H1 (cell line): Measurements from ENCODE around the gene ENO3. TPM values are rescaled to one million over a fixed set of nuclear protein-coding genes. Genes with fewer than 3 reads are reported as not detected.

Source experiments
- CTCF ChIA-PET: fragments of 300-600 bp; sonication (Branson Sonifier 250); formaldehyde crosslinking; loops from one replicate; lab custom pipeline; 2021; ENCODE audit not compliant: partially characterized antibody; lab: Charles Lee
- POLR2A ChIA-PET: fragments of 300-600 bp; sonication (Branson Sonifier 250); formaldehyde crosslinking; loops from one replicate; lab custom pipeline; 2021; ENCODE audit warnings: inconsistent platforms; ENCODE audit not compliant: partially characterized antibody; lab: Charles Lee
- DNase-seq, 2 experiments: peaks; one replicate each; pipeline versions ENCODE4 v3.0.0 to v3.0.0-alpha.2; 2010 to 2022; ENCODE audit warnings: low spot score in 2 of 2, low read depth in 1 of 2, mixed read lengths in 1 of 2
- FAIRE-seq: peaks from 2 replicates; lab custom pipeline; 2011; peaks lifted over from hg19 to GRCh38; lab: Jason Lieb, UNC
- H2AFZ ChIP-seq: 2 replicates; pipeline ENCODE4 v1.8.1; 2012; ENCODE audit warnings: low read length, inconsistent platforms
- H2AK5ac ChIP-seq: 2 replicates; pipeline ENCODE4 v1.6.1; 2013; ENCODE audit warnings: low read depth, low read length
- H2BK120ac ChIP-seq: replicated peaks from 2 replicates; pipeline ENCODE3; 2013; ENCODE audit warnings: low read depth, low read length, inconsistent platforms
- H2BK12ac ChIP-seq: 2 replicates; pipeline ENCODE4 v1.6.1; 2013; ENCODE audit warnings: low read depth, low read length
- H2BK15ac ChIP-seq: 2 replicates; pipeline ENCODE4 v1.6.1; 2013; ENCODE audit warnings: low read length
- H2BK20ac ChIP-seq: 2 replicates; pipeline ENCODE4 v1.6.1; 2013; ENCODE audit warnings: low read length
- H2BK5ac ChIP-seq: 2 replicates; pipeline ENCODE4 v1.6.1; 2013; ENCODE audit warnings: low read depth, low read length
- H3K14ac ChIP-seq: 2 replicates; pipeline ENCODE4 v1.6.1; 2013; ENCODE audit warnings: inconsistent platforms; ENCODE audit not compliant: insufficient read length
- H3K18ac ChIP-seq: 2 replicates; pipeline ENCODE4 v1.6.1; 2013; ENCODE audit warnings: low read length; ENCODE audit errors: extremely low read depth
- H3K23ac ChIP-seq: 2 replicates; pipeline ENCODE4 v1.6.1; 2013; ENCODE audit warnings: inconsistent platforms; ENCODE audit not compliant: insufficient read length
- H3K23me2 ChIP-seq: 2 replicates; pipeline ENCODE4 v1.6.1; 2013; ENCODE audit warnings: low read depth, low read length
- H3K27ac ChIP-seq: 2 replicates; pipeline ENCODE4 v1.6.1; 2011; ENCODE audit warnings: low read depth, low read length, inconsistent platforms
- H3K27me3 ChIP-seq, 4 experiments: replicated peaks in 1 of 4; 1 replicate in 1 of 4; 2 replicates in 3 of 4; pipeline versions ENCODE4 v1.6.1 to v1.8.1; 2011 to 2013; ENCODE audit warnings: low read length in 3 of 4, mild to moderate bottlenecking in 3 of 4, inconsistent platforms in 2 of 4, mixed read lengths in 2 of 4, moderate library complexity in 1 of 4; ENCODE audit not compliant: control insufficient read depth in 3 of 4, insufficient read depth in 3 of 4; ENCODE audit errors: extremely low read depth in 1 of 4
- H3K36me3 ChIP-seq, 4 experiments: 2 replicates each; pipeline versions ENCODE4 v1.6.1 to v1.8.1; 2011 to 2013; ENCODE audit warnings: mild to moderate bottlenecking in 4 of 4, low read length in 3 of 4, moderate library complexity in 2 of 4, control low read depth in 1 of 4, inconsistent platforms in 1 of 4; ENCODE audit not compliant: insufficient read depth in 4 of 4, control insufficient read depth in 2 of 4
- H3K4ac ChIP-seq: replicated peaks from 2 replicates; pipeline ENCODE3; 2013; ENCODE audit warnings: low read length, low read depth, mixed read lengths, inconsistent platforms; ENCODE audit not compliant: insufficient read length
- H3K4me1 ChIP-seq, 4 experiments: replicated peaks in 1 of 4; 1 replicate in 1 of 4; 2 replicates in 3 of 4; pipeline versions ENCODE4 v1.6.1 to v1.8.1; 2011 to 2013; ENCODE audit warnings: low read length in 3 of 4, inconsistent platforms in 2 of 4, mixed read lengths in 1 of 4; ENCODE audit not compliant: insufficient read depth in 4 of 4, control insufficient read depth in 3 of 4
- H3K4me2 ChIP-seq, 2 experiments: 2 replicates each; pipeline versions ENCODE4 v1.6.1 to v1.8.1; 2011 to 2013; ENCODE audit warnings: low read depth in 2 of 2, low read length in 2 of 2, control low read depth in 1 of 2, inconsistent platforms in 1 of 2, mild to moderate bottlenecking in 1 of 2; ENCODE audit not compliant: insufficient read depth in 1 of 2
- H3K4me3 ChIP-seq, 4 experiments: fragments of 200-600, 300-600 bp in 1 of 4; sonication (generic), shearing (Covaris generic), sonication (Bioruptor Twin) in 1 of 4; 2 replicates each; pipeline versions ENCODE4 v1.5.1 to v1.8.1; 2011 to 2016; ENCODE audit warnings: low read length in 4 of 4, low read depth in 3 of 4, control low read depth in 2 of 4, inconsistent platforms in 2 of 4, mild to moderate bottlenecking in 2 of 4, mixed read lengths in 1 of 4, moderate library complexity in 1 of 4; ENCODE audit not compliant: insufficient read depth in 2 of 4; ENCODE audit errors: extremely low read depth in 1 of 4
- H3K56ac ChIP-seq: replicated peaks from 2 replicates; pipeline ENCODE3; 2013; ENCODE audit warnings: low read depth, mild to moderate bottlenecking, mixed read lengths, low read length, inconsistent platforms; ENCODE audit not compliant: insufficient read length
- H3K79me1 ChIP-seq: 2 replicates; pipeline ENCODE4 v1.6.1; 2013; ENCODE audit warnings: low read depth, low read length, control low read depth
- H3K79me2 ChIP-seq, 2 experiments: 2 replicates each; pipeline versions ENCODE4 v1.6.1 to v1.8.1; 2012 to 2013; ENCODE audit warnings: low read length in 2 of 2, mild to moderate bottlenecking in 2 of 2, inconsistent platforms in 1 of 2; ENCODE audit not compliant: insufficient read depth in 2 of 2, control insufficient read depth in 1 of 2
- H3K9ac ChIP-seq, 4 experiments: replicated peaks in 1 of 4; 1 replicate in 1 of 4; 2 replicates in 3 of 4; pipeline versions ENCODE4 v1.6.1 to v1.8.1; 2011 to 2013; ENCODE audit warnings: low read depth in 3 of 4, low read length in 3 of 4, control low read depth in 2 of 4, mild to moderate bottlenecking in 2 of 4, moderate library complexity in 2 of 4, inconsistent platforms in 1 of 4; ENCODE audit errors: extremely low read depth in 1 of 4
- H3K9me3 ChIP-seq, 2 experiments: 2 replicates each; pipeline versions ENCODE4 v1.6.1 to v1.8.1; 2012 to 2013; ENCODE audit warnings: mild to moderate bottlenecking in 2 of 2, moderate library complexity in 2 of 2, control low read depth in 1 of 2, inconsistent platforms in 1 of 2, low read depth in 1 of 2, low read length in 1 of 2, mixed read lengths in 1 of 2; ENCODE audit not compliant: insufficient read depth in 2 of 2
- H4K20me1 ChIP-seq, 2 experiments: replicated peaks in 1 of 2; 2 replicates each; pipeline versions ENCODE3 to v1.8.1; 2011 to 2013; ENCODE audit warnings: inconsistent platforms in 2 of 2, low read length in 2 of 2, mild to moderate bottlenecking in 1 of 2; ENCODE audit not compliant: insufficient read depth in 2 of 2, control insufficient read depth in 1 of 2
- H4K5ac ChIP-seq: 2 replicates; pipeline ENCODE4 v1.6.1; 2013; ENCODE audit warnings: low read length, low read depth, mixed read lengths, inconsistent platforms; ENCODE audit not compliant: insufficient read length
- H4K8ac ChIP-seq: 2 replicates; pipeline ENCODE4 v1.8.0; 2013; ENCODE audit warnings: mild to moderate bottlenecking, moderate library complexity, low read length, inconsistent platforms; ENCODE audit not compliant: insufficient read depth; ENCODE audit errors: extremely low read depth
- H4K91ac ChIP-seq: replicated peaks from 2 replicates; pipeline ENCODE3; 2013; ENCODE audit warnings: low read length, mixed read lengths, inconsistent platforms; ENCODE audit not compliant: insufficient read length
- ATF3 ChIP-seq: IDR thresholded peaks from 2 replicates; pipeline ENCODE4 v1.6.1; 2011; ENCODE audit warnings: low read depth, mild to moderate bottlenecking, low read length; ENCODE audit not compliant: insufficient read depth
- E2F6 ChIP-seq: IDR thresholded peaks from 2 replicates; pipeline ENCODE4 v1.6.1; 2012; ENCODE audit warnings: inconsistent platforms
- GTF2F1 ChIP-seq: IDR thresholded peaks from 2 replicates; pipeline ENCODE4 v1.6.1; 2012; ENCODE audit warnings: low read depth, low read length, improper control_type of control experiment, borderline replicate concordance
- HDAC2 ChIP-seq, 2 experiments: fragments of 300-600 bp in 1 of 2; sonication (generic) in 1 of 2; IDR thresholded peaks; 2 replicates each; pipeline ENCODE4 v1.6.1; 2011 to 2012; ENCODE audit warnings: low read depth in 2 of 2, low read length in 2 of 2, mild to moderate bottlenecking in 2 of 2, moderate library complexity in 2 of 2, borderline replicate concordance in 1 of 2, inconsistent platforms in 1 of 2
- RNF2 ChIP-seq: fragments of 200-900, 300-1000 bp; sonication (generic); IDR thresholded peaks from 2 replicates; pipeline ENCODE4 v1.7.1; 2016; ENCODE audit warnings: borderline replicate concordance, low read depth, mild to moderate bottlenecking, antibody characterized with exemption, low read length; ENCODE audit not compliant: poor library complexity, severe bottlenecking; ENCODE audit errors: missing control alignments
- RXRA ChIP-seq: IDR thresholded peaks from 2 replicates; pipeline ENCODE4 v1.6.1; 2011; ENCODE audit warnings: low read depth, mild to moderate bottlenecking, low read length, moderate library complexity; ENCODE audit not compliant: insufficient read depth
- SRF ChIP-seq: IDR thresholded peaks from 2 replicates; pipeline ENCODE4 v1.6.1; 2011; ENCODE audit warnings: mild to moderate bottlenecking, low read depth, low read length, moderate library complexity
- TCF12 ChIP-seq: IDR thresholded peaks from 2 replicates; pipeline ENCODE4 v1.6.1; 2011; ENCODE audit warnings: low read depth, mild to moderate bottlenecking, low read length
- TEAD4 ChIP-seq: IDR thresholded peaks from 2 replicates; pipeline ENCODE4 v1.6.1; 2012; ENCODE audit warnings: low read depth, low read length, inconsistent platforms, mixed read lengths
- WGBS, 2 experiments: shearing (Covaris generic) in 1 of 2; methylation state at CpG; one replicate each; pipeline versions ENCODE4 v1.1.6 to v1.1.7; 2013 to 2015; ENCODE audit warnings: low lambda C conversion rate in 2 of 2, mixed read lengths in 2 of 2, inconsistent platforms in 1 of 2, low coverage in 1 of 2, missing lambda C conversion rate in 1 of 2; ENCODE audit not compliant: insufficient replicate concordance in 2 of 2, insufficient coverage in 1 of 2, insufficient read length in 1 of 2; ENCODE audit errors: extremely low coverage in 1 of 2, missing lambda C conversion rate in 1 of 2; 5-methylcytosine and 5-hydroxymethylcytosine counted together
- polyA plus RNA-seq, 7 experiments: library from polyadenylated mRNA; depleted of rRNA in 3 of 7; stranded (reverse) in 5 of 7; unstranded in 2 of 7; fragments of >200 nt in 5 of 7; fragments of 200-250 nt in 2 of 7; gene quantifications; 1 replicate in 5 of 7; 2 replicates in 1 of 7; 4 replicates in 1 of 7; pipeline versions ENCODE4 v1.2.1 to v1.2.3, GENCODE V29; 2011 to 2013; ENCODE audit warnings: missing spikeins in 2 of 7, mixed read lengths in 2 of 7
- total RNA-seq: library from RNA; stranded (reverse); fragmentation: NEBNext Ultra II Directional; extraction: Animal tissue kit (Norgen Biotek cat#: 25700); gene quantifications from 2 replicates; pipeline ENCODE4 v1.2.1, GENCODE V29; 2021

The ENO3 gene
- total and polyA plus RNA-seq, 2 of the 8 experiments (the other 6 are each of a cell fraction or from before 2014, with no cell fraction given), result 25.0 to 25.7 TPM

GRCh38 chr17:4986403-4986802 lies 35.5 kb downstream of the ENO3 start:
- DNase-seq (no peak), FAIRE-seq (no peak)
- no peak overlapping the region for H3K23ac ChIP-seq
- H4K8ac ChIP-seq, result no peak overlapping the region; the same call in 1 of the 2 replicates
- peak overlapping the region; percentile 59 to 85 (median 66); a peak in 7 of 8 replicates for H3K4me3 ChIP-seq
- no peak overlapping the region for H2BK20ac ChIP-seq
- H4K5ac ChIP-seq, result no peak overlapping the region
- peaks cover 0 to 11% (median 9%) of the 10 kb centered on the region in 4 experiments; a peak in 6 of 7 replicates for H3K27me3 ChIP-seq
- H3K79me1 ChIP-seq, result no peaks in the 10 kb centered on the region
- peaks cover 6% of the 10 kb centered on the region; the same call in 1 of the 2 replicates for H3K23me2 ChIP-seq
- H4K20me1 ChIP-seq, result no peaks in the 10 kb centered on the region
- no peak overlapping the region for H3K18ac ChIP-seq
- H3K4me2 ChIP-seq, result peak overlapping the region; percentile 82 to 96
- POLR2A ChIA-PET, result interaction anchor here (0.9 to 10.7 kb wide), 10 partner anchors 12 to 86 kb away, joined by 3 to 128 read pairs (median 3); partner anchors contain the start of genes ENO3, INCA1, KIF1C and PFN1
- H2BK12ac ChIP-seq, result no peak overlapping the region
- no peak overlapping the region for H3K9ac ChIP-seq
- peaks cover 0 to 7% (median 4%) of the 10 kb centered on the region in 4 experiments; a peak in 5 of 7 replicates for H3K4me1 ChIP-seq
- no peak overlapping the region for H2BK15ac ChIP-seq
- H3K4ac ChIP-seq, result no peak overlapping the region
- H2AK5ac ChIP-seq, result no peak overlapping the region
- H3K56ac ChIP-seq, result no peak overlapping the region
- H3K79me2 ChIP-seq, result no peaks in the 10 kb centered on the region
- no peak for TF ChIP-seq SRF
- no peak for TF ChIP-seq TCF12
- no peak for TF ChIP-seq HDAC2 (IDR thresholded peaks at IDR 0.05; ENCODE audit: borderline replicate concordance in 1 of 2, low read depth in 2 of 2, low read length in 2 of 2)
- TF ChIP-seq RXRA, result no peak
- no peak for TF ChIP-seq TEAD4
- no peak for TF ChIP-seq RNF2
- no peak for TF ChIP-seq ATF3
- TF ChIP-seq GTF2F1, result no peak
- TF ChIP-seq E2F6, result no peak
- TF ChIP-seq, all 59 proteins: peak for 0
- H2BK5ac ChIP-seq, result no peak overlapping the region; the same call in 1 of the 2 replicates
- WGBS, 2 experiments, result 88% methylated on average over 5 of the region's 5 CpGs; no CpG with 5 or more reads in 1 of the 2 experiments
- CTCF ChIA-PET, result interaction anchor here (0.6 to 3.1 kb wide), 8 partner anchors 11 to 62 kb away, joined by 3 to 15 read pairs (median 4); partner anchors contain the start of genes INCA1 and KIF1C
- no peak overlapping the region for H2AFZ ChIP-seq
- H3K27ac ChIP-seq, result no peak overlapping the region
- no peak overlapping the region for H4K91ac ChIP-seq
- no peak overlapping the region for H2BK120ac ChIP-seq
- H3K36me3 ChIP-seq, result no peaks in the 10 kb centered on the region
- H3K14ac ChIP-seq, result no peak overlapping the region
- no peaks in the 10 kb centered on the region for H3K9me3 ChIP-seq
